HL-60 (cell line): ENCODE results near the gene DSG3.

ENCODE experiments used
- GABPA ChIP-seq: IDR thresholded peaks from 2 replicates; pipeline ENCODE4 v1.6.1; 2012; ENCODE audit warnings: low read depth
- POLR2AphosphoS5 ChIP-seq: IDR thresholded peaks from 2 replicates; pipeline ENCODE4 v1.6.1; 2012; ENCODE audit warnings: low read depth
- TF ChIP-seq, protein P1 (sequence below): IDR thresholded peaks from one replicate; pipeline ENCODE4 v1.5.1; 2011; ENCODE audit warnings: low read length, control low read depth, inconsistent platforms; ENCODE audit not compliant: insufficient read depth
- TF ChIP-seq, protein P2 (sequence below): IDR thresholded peaks from 2 replicates; pipeline ENCODE4 v1.6.1; 2012; ENCODE audit warnings: low read depth; ENCODE audit not compliant: insufficient replicate concordance

DNA sequence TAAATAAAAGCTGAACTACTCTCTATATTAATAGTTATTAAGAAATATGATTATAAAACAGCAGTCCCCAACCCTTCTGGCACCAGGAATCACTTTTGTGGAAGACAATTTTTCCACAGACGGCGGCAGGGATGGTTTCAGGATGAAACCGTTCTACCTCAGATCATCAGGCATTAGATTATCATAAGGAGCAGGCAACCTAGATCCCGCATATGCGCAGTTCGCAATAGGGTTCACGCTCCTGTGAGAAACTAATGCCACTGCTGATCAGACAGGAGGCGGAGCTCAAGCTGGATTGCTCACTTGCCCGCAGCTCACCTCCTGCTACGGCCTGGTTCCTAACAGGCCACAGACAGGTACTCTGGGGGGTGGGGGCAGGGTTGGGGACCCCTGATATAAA lies 31.1 kb downstream of the DSG3 start:
- TF ChIP-seq, protein P1, sequence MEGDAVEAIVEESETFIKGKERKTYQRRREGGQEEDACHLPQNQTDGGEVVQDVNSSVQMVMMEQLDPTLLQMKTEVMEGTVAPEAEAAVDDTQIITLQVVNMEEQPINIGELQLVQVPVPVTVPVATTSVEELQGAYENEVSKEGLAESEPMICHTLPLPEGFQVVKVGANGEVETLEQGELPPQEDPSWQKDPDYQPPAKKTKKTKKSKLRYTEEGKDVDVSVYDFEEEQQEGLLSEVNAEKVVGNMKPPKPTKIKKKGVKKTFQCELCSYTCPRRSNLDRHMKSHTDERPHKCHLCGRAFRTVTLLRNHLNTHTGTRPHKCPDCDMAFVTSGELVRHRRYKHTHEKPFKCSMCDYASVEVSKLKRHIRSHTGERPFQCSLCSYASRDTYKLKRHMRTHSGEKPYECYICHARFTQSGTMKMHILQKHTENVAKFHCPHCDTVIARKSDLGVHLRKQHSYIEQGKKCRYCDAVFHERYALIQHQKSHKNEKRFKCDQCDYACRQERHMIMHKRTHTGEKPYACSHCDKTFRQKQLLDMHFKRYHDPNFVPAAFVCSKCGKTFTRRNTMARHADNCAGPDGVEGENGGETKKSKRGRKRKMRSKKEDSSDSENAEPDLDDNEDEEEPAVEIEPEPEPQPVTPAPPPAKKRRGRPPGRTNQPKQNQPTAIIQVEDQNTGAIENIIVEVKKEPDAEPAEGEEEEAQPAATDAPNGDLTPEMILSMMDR, result no peak
- TF ChIP-seq, protein P2, sequence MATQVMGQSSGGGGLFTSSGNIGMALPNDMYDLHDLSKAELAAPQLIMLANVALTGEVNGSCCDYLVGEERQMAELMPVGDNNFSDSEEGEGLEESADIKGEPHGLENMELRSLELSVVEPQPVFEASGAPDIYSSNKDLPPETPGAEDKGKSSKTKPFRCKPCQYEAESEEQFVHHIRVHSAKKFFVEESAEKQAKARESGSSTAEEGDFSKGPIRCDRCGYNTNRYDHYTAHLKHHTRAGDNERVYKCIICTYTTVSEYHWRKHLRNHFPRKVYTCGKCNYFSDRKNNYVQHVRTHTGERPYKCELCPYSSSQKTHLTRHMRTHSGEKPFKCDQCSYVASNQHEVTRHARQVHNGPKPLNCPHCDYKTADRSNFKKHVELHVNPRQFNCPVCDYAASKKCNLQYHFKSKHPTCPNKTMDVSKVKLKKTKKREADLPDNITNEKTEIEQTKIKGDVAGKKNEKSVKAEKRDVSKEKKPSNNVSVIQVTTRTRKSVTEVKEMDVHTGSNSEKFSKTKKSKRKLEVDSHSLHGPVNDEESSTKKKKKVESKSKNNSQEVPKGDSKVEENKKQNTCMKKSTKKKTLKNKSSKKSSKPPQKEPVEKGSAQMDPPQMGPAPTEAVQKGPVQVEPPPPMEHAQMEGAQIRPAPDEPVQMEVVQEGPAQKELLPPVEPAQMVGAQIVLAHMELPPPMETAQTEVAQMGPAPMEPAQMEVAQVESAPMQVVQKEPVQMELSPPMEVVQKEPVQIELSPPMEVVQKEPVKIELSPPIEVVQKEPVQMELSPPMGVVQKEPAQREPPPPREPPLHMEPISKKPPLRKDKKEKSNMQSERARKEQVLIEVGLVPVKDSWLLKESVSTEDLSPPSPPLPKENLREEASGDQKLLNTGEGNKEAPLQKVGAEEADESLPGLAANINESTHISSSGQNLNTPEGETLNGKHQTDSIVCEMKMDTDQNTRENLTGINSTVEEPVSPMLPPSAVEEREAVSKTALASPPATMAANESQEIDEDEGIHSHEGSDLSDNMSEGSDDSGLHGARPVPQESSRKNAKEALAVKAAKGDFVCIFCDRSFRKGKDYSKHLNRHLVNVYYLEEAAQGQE, result no peak
- TF ChIP-seq POLR2AphosphoS5 (no peak), GABPA (no peak)
